Progenitor cell of endocrine pancreas (in vitro differentiated cells): ENCODE data around the gene VSIG8. TPM values are rescaled to one million over a fixed set of nuclear protein-coding genes. Genes with fewer than 3 reads are reported as not detected.

Experiments used
- DNase-seq: peaks from one replicate; pipeline ENCODE4 v3.0.0; 2021; ENCODE audit warnings: low spot score; ENCODE audit not compliant: unreplicated experiment
- H3K27ac Mint-ChIP-seq: 2 replicates; pipeline ENCODE4 v1.8.0; 2021; ENCODE audit warnings: mild to moderate bottlenecking, moderate library complexity, mixed read lengths
- H3K27me3 Mint-ChIP-seq: 2 replicates; pipeline ENCODE4 v1.8.0; 2021; ENCODE audit warnings: mixed read lengths
- H3K36me3 Mint-ChIP-seq: 2 replicates; pipeline ENCODE4 v1.8.0; 2022; ENCODE audit warnings: mixed read lengths; ENCODE audit not compliant: insufficient read depth
- H3K4me1 Mint-ChIP-seq: 2 replicates; pipeline ENCODE4 v1.8.0; 2021; ENCODE audit warnings: low read depth, mixed read lengths
- H3K4me3 Mint-ChIP-seq: 2 replicates; pipeline ENCODE4 v1.8.0; 2021; ENCODE audit warnings: low read depth, mild to moderate bottlenecking, moderate library complexity, mixed read lengths
- H3K9me3 Mint-ChIP-seq: 2 replicates; pipeline ENCODE4 v1.8.0; 2021; ENCODE audit warnings: low read depth, mixed read lengths
- CTCF ChIP-seq: fragments of 200-600 bp; sonication (generic); IDR thresholded peaks from one replicate; pipeline ENCODE4 v1.5.0; 2021; ENCODE audit warnings: antibody characterized with exemption, mild to moderate bottlenecking; ENCODE audit not compliant: unreplicated experiment
- total RNA-seq: library from RNA; stranded (reverse); gene quantifications from 2 replicates; pipeline ENCODE4 v1.2.1, GENCODE V29; 2021

The VSIG8 gene
- total RNA-seq, 1 donor from 2014 or later = not detected

GRCh38 chr1:159826441-159827101 lies 35.9 kb downstream of the VSIG8 start, which contains the start of gene SLAMF8:
Gene SLAMF8 (plus strand): TSS chr1:159826873. CDS start chr1:159826899, 26 bp downstream.
- no peak within 1 kb of the TSS for H3K4me3 Mint-ChIP-seq
- no peak for TF ChIP-seq CTCF
- H3K36me3 Mint-ChIP-seq = no peaks in the 10 kb centered on the region
- no peaks in the 10 kb centered on the region for H3K9me3 Mint-ChIP-seq
- peaks cover 9% of the 10 kb centered on the region for H3K4me1 Mint-ChIP-seq
- peak within 1 kb of the TSS; percentile 56 for H3K27ac Mint-ChIP-seq
- peaks cover 88% of the 10 kb centered on the region for H3K27me3 Mint-ChIP-seq
- DNase-seq = no peak

- Mint-ChIP-seq H3K27ac (no peak overlapping the region), H3K4me3 (no peak overlapping the region)
Measured at GRCh38 chr1:159825564-159825963, 36.9 kb downstream of the VSIG8 start.

GRCh38 chr1:159823406-159823805 lies 39.1 kb downstream of the VSIG8 start:
- H3K27me3 Mint-ChIP-seq = peaks cover 87% of the 10 kb centered on the region
- no peak overlapping the region for H3K4me3 Mint-ChIP-seq
- H3K27ac Mint-ChIP-seq = no peak overlapping the region
- H3K9me3 Mint-ChIP-seq = no peaks in the 10 kb centered on the region
- H3K4me1 Mint-ChIP-seq = peaks cover 6% of the 10 kb centered on the region
- no peaks in the 10 kb centered on the region for H3K36me3 Mint-ChIP-seq
- DNase-seq = no peak
- no peak for TF ChIP-seq CTCF

More at GRCh38 chr1:159825564-159825963, 36.9 kb downstream of the VSIG8 start:
- Mint-ChIP-seq H3K4me1 (peaks cover 5% of the 10 kb centered on the region), H3K27me3 (peaks cover 95% of the 10 kb centered on the region), H3K36me3 (no peaks in the 10 kb centered on the region), H3K9me3 (no peaks in the 10 kb centered on the region)
- TF ChIP-seq CTCF = no peak
- DNase-seq = no peak

- Mint-ChIP-seq H3K36me3 (no peaks in the 10 kb centered on the region), H3K27ac (no peak overlapping the region), H3K27me3 (peaks cover 71% of the 10 kb centered on the region), H3K9me3 (no peaks in the 10 kb centered on the region), H3K4me1 (peaks cover 6% of the 10 kb centered on the region), H3K4me3 (no peak overlapping the region)
- TF ChIP-seq CTCF = peak; percentile 20
- DNase-seq = no peak
Measured at GRCh38 chr1:159821171-159821867, 41.1 kb downstream of the VSIG8 start.

GRCh38 chr1:159817276-159818041 lies 45.0 kb downstream of the VSIG8 start:
- H3K4me3 Mint-ChIP-seq = no peak overlapping the region
- peak overlapping the region; percentile 83 for H3K27ac Mint-ChIP-seq

More at GRCh38 chr1:159817276-159818041, 45.0 kb downstream of the VSIG8 start:
- Mint-ChIP-seq H3K27me3 (peaks cover 57% of the 10 kb centered on the region), H3K36me3 (no peaks in the 10 kb centered on the region), H3K4me1 (peaks cover 1% of the 10 kb centered on the region), H3K9me3 (no peaks in the 10 kb centered on the region)
- no peak for TF ChIP-seq CTCF
- DNase-seq = no peak
